Panc1 (cell line): Measurements from ENCODE around the gene EIF2S3. TPM values are rescaled to one million over a fixed set of nuclear protein-coding genes. Genes with fewer than 3 reads are reported as not detected.

Experiments used
- ATAC-seq: fragments of 200-7000 bp; cut with Tn5 transposase; 2 replicates; pipeline ENCODE4 v1.9.1; 2020; ENCODE audit warnings: mild to moderate bottlenecking, moderate library complexity
- BruUV-seq: library from RNA; stranded (reverse); fragments of 400-500 nt; replicated peaks from 2 replicates; lab custom pipeline; 2021; lab: Mats Ljungman, UMichigan
- CTCF ChIA-PET: fragments of 300-600 bp; sonication (Branson Sonifier 250); formaldehyde crosslinking; loops from one replicate; lab custom pipeline; 2022; ENCODE audit warnings: antibody characterized with exemption; lab: Charles Lee
- POLR2A ChIA-PET: fragments of 300-600 bp; sonication (Branson Sonifier 250); formaldehyde crosslinking; loops from one replicate; lab custom pipeline; 2022; ENCODE audit warnings: antibody characterized with exemption; lab: Charles Lee
- DNase-seq: peaks from one replicate; pipeline ENCODE4 v3.0.0-alpha.2; 2010; ENCODE audit warnings: low read depth, low spot score
- H3K27ac ChIP-seq: 2 replicates; pipeline ENCODE4 v1.5.1; 2011; ENCODE audit warnings: mild to moderate bottlenecking, low read length, inconsistent platforms
- H3K27me3 ChIP-seq: fragments of 200-500 bp; sonication (Bioruptor generic); 2 replicates; pipeline ENCODE4 v1.6.0; 2014; ENCODE audit warnings: low read length, inconsistent platforms; ENCODE audit not compliant: control insufficient read depth, insufficient read depth
- H3K36me3 ChIP-seq: fragments of 200-500 bp; sonication (Bioruptor generic); 2 replicates; pipeline ENCODE4 v1.5.1; 2014; ENCODE audit warnings: inconsistent platforms, mild to moderate bottlenecking, low read length, moderate library complexity; ENCODE audit not compliant: control insufficient read depth, insufficient read depth
- H3K4me1 ChIP-seq: 2 replicates; pipeline ENCODE4 v1.5.1; 2011; ENCODE audit warnings: inconsistent platforms, mild to moderate bottlenecking, low read length, moderate library complexity; ENCODE audit not compliant: control insufficient read depth, insufficient read depth
- H3K4me3 ChIP-seq, 2 experiments: 2 replicates each; pipeline ENCODE4 v1.5.1; 2011 to 2012; ENCODE audit warnings: low read depth in 2 of 2, low read length in 2 of 2, mild to moderate bottlenecking in 2 of 2, inconsistent platforms in 1 of 2, moderate library complexity in 1 of 2
- H3K9me3 ChIP-seq: fragments of 200-500 bp; sonication (Bioruptor generic); 2 replicates; pipeline ENCODE4 v1.5.1; 2014; ENCODE audit warnings: low read depth, mild to moderate bottlenecking, inconsistent platforms, low read length, moderate library complexity; ENCODE audit not compliant: control insufficient read depth, insufficient read depth
- POLR2AphosphoS5 ChIP-seq: IDR thresholded peaks from 2 replicates; pipeline ENCODE4 v1.6.1; 2012; ENCODE audit warnings: mild to moderate bottlenecking, low read depth, low read length, moderate library complexity
- SIN3A ChIP-seq: IDR thresholded peaks from 2 replicates; pipeline ENCODE4 v1.6.1; 2012; ENCODE audit warnings: low read depth, mild to moderate bottlenecking, low read length, moderate library complexity, borderline replicate concordance; ENCODE audit not compliant: insufficient read depth
- TCF7L2 ChIP-seq: IDR thresholded peaks from 2 replicates; pipeline ENCODE4 v1.6.1; 2011; ENCODE audit warnings: mild to moderate bottlenecking, low read depth, low read length, inconsistent platforms
- in situ Hi-C: cut with HindIII; loops from 2 replicates; pipeline ENCODE4 v1.10.0; 2016; ENCODE audit warnings: low sequenced_read_pairs, low pct_unique_long_range_greater_than_20kb
- intact Hi-C: fragments of 100-400 bp; cut with micrococcal nuclease; formaldehyde crosslinking; loops from one replicate; pipeline ENCODE4 v1.10.0; 2022; ENCODE audit not compliant: unreplicated experiment
- total RNA-seq: library from RNA; stranded (reverse); gene quantifications from one replicate; pipeline ENCODE4 v1.2.1, GENCODE V29; 2021; ENCODE audit not compliant: unreplicated experiment
- TF ChIP-seq, protein P1 (sequence below): fragments of 450-650 bp; IDR thresholded peaks from 2 replicates; pipeline ENCODE4 v1.5.1; 2017; ENCODE audit warnings: mild to moderate bottlenecking
- TF ChIP-seq, protein P2 (sequence below), 2 experiments: IDR thresholded peaks; 2 replicates each; pipeline ENCODE4 v1.6.1; 2011 to 2012; ENCODE audit warnings: low read depth in 2 of 2, control low read depth in 1 of 2, low read length in 1 of 2, mild to moderate bottlenecking in 1 of 2, moderate library complexity in 1 of 2; ENCODE audit not compliant: insufficient read depth in 1 of 2

The EIF2S3 gene
- total RNA-seq, 1 experiment from 2014 or later: 154 TPM

DNA sequence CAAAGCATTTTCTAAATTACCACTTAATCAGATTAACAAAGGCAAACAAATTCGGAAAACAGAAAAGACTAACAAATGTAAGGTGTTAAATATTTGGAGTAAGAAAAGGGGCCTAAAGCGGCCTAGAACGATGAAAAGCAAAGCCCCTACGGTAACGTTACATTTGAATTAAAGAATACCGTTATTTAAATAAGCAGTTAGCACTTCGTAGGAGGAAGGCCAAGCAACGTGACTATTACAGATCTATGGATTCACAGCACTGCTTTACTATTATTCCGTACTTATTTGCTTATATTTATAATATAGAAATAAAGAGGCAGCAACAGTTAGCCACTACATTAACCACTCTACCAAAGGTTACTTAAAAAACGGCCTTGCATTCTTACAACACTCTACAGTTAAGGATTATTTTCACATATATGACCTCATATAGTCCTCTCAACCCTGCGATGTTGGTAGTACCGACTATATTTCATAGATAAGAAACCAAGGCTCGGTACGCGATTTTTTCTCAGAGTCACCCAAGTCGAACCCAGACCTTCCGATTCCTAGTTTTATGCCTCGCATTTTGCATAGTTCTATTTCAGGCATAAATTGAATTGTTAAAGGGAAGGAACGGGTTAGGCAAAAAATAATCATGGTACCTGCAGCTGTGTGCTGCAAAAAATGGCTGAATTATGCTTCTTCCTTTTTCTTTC, 30.6 kb upstream of the EIF2S3 start:
- ATAC-seq: no peak
- in situ Hi-C loops (no loop called here), intact Hi-C loops (no loop called here)
- H3K4me1 ChIP-seq: no peaks in the 10 kb centered on the region
- no peaks in the 10 kb centered on the region for H3K27me3 ChIP-seq
- POLR2A ChIA-PET: no interaction called here
- H3K9me3 ChIP-seq: no peaks in the 10 kb centered on the region
- H3K27ac ChIP-seq: peak overlapping the region; percentile 82
- no peak for DNase-seq
- BruUV-seq: no TSS peak
- TF ChIP-seq, protein P1, sequence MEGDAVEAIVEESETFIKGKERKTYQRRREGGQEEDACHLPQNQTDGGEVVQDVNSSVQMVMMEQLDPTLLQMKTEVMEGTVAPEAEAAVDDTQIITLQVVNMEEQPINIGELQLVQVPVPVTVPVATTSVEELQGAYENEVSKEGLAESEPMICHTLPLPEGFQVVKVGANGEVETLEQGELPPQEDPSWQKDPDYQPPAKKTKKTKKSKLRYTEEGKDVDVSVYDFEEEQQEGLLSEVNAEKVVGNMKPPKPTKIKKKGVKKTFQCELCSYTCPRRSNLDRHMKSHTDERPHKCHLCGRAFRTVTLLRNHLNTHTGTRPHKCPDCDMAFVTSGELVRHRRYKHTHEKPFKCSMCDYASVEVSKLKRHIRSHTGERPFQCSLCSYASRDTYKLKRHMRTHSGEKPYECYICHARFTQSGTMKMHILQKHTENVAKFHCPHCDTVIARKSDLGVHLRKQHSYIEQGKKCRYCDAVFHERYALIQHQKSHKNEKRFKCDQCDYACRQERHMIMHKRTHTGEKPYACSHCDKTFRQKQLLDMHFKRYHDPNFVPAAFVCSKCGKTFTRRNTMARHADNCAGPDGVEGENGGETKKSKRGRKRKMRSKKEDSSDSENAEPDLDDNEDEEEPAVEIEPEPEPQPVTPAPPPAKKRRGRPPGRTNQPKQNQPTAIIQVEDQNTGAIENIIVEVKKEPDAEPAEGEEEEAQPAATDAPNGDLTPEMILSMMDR: no peak
- no peak for TF ChIP-seq POLR2AphosphoS5
- TF ChIP-seq, protein P2, sequence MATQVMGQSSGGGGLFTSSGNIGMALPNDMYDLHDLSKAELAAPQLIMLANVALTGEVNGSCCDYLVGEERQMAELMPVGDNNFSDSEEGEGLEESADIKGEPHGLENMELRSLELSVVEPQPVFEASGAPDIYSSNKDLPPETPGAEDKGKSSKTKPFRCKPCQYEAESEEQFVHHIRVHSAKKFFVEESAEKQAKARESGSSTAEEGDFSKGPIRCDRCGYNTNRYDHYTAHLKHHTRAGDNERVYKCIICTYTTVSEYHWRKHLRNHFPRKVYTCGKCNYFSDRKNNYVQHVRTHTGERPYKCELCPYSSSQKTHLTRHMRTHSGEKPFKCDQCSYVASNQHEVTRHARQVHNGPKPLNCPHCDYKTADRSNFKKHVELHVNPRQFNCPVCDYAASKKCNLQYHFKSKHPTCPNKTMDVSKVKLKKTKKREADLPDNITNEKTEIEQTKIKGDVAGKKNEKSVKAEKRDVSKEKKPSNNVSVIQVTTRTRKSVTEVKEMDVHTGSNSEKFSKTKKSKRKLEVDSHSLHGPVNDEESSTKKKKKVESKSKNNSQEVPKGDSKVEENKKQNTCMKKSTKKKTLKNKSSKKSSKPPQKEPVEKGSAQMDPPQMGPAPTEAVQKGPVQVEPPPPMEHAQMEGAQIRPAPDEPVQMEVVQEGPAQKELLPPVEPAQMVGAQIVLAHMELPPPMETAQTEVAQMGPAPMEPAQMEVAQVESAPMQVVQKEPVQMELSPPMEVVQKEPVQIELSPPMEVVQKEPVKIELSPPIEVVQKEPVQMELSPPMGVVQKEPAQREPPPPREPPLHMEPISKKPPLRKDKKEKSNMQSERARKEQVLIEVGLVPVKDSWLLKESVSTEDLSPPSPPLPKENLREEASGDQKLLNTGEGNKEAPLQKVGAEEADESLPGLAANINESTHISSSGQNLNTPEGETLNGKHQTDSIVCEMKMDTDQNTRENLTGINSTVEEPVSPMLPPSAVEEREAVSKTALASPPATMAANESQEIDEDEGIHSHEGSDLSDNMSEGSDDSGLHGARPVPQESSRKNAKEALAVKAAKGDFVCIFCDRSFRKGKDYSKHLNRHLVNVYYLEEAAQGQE (IDR thresholded peaks at IDR 0.05; ENCODE audit: insufficient read depth in 1 of 2, low read depth in 2 of 2, low read length in 1 of 2): no peak
- TF ChIP-seq SIN3A: no peak
- no peak for TF ChIP-seq TCF7L2
- H3K36me3 ChIP-seq: no peaks in the 10 kb centered on the region
- CTCF ChIA-PET: no interaction called here
- peak overlapping the region; percentile 70 to 75 for H3K4me3 ChIP-seq

DNA sequence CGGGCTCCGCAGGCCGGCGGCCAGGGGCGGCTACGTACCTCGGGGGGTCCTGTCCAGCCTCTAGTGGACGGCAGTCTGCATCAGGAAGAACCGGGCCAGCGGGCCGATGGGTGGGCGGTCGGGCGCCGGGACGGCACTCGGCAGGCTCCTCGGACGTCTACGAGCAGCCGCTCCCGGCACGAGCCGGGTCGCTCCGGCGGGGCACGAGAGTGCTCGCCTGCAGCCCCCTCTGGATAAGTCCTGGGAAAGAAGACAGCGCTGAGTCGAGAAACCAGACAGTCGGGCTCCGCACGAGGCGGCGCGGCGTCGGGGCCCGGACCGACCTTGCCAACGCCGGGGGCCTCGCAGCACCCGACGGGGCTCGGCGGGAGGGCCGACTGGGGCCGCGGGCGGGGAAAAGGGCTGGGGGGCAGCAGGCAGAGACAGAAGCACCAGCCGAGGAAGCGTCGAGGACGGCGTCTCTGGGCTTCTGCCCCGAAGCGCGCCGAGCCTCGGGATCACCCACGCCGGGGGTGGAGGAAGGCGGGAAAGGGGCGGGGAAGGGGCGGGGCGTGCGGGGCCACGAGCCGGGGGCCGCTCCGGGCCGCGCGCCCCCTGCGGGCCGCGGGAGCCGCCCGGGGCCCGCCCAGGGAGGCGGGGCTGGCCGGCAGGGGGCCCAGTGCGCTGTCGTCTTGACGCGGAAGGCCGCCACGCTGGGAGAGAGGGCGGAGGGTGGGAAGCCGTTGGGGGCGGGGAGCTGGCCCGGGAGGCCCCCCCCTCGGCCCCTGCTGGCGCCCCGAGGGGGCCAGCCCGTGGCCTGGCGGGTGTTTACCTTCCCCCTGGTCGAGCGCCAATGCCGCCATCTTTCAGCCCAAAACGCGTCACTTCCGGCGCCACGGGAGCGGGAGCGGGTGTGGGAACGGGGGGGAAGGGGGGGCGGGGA, 29.7 kb upstream of the EIF2S3 start:
- no peak for DNase-seq
- intact Hi-C loops: no loop called here
- Histone ChIP-seq H3K4me1 (no peaks in the 10 kb centered on the region), H3K27ac (peak overlapping the region; percentile 82; the same call in 1 of the 2 replicates), H3K4me3 (peak overlapping the region; percentile 70 to 75), H3K27me3 (no peaks in the 10 kb centered on the region), H3K9me3 (no peaks in the 10 kb centered on the region), H3K36me3 (no peaks in the 10 kb centered on the region)
- ATAC-seq: peak; percentile 96
- no TSS peak for BruUV-seq
- POLR2A ChIA-PET: interaction anchor here (0.6 to 1.0 kb wide), 2 partner anchors 29 to 120 kb away, joined by 4 to 15 read pairs; no protein-coding TSS in a partner anchor
- TF ChIP-seq, protein P1: peak; percentile 66
- TF ChIP-seq POLR2AphosphoS5: peak; percentile 84
- TF ChIP-seq, protein P2 (IDR thresholded peaks at IDR 0.05; ENCODE audit: insufficient read depth in 1 of 2, low read depth in 2 of 2, low read length in 1 of 2): no peak
- in situ Hi-C loops: no loop called here
- CTCF ChIA-PET: interaction anchor here (0.9 kb wide), 1 partner anchor 30 kb away, joined by 3 read pairs; the partner anchor contains the start of gene EIF2S3
